ENCODE measurements around the gene DHX32. TPM values are rescaled to one million over a fixed set of nuclear protein-coding genes. Genes with fewer than 3 reads are reported as not detected.

Gene DHX32
- polyA plus RNA-seq, 2 donors, result 26.1 to 30.5 TPM

GRCh38 chr10:125817337-125817946 is 63.6 kb downstream of the DHX32 start:
- Histone ChIP-seq H3K4me1 (ENCODE audit: control insufficient read depth in 2 of 2, insufficient read depth in 2 of 2, low read length in 1 of 2) (no peaks in the 10 kb centered on the region), H3K36me3 (ENCODE audit: control insufficient read depth in 2 of 2, insufficient read depth in 2 of 2, low read length in 1 of 2) (peaks cover 6 to 7% of the 10 kb centered on the region in 2 donors)
- WGBS, 2 donors, result 86 to 91% methylated on average over 6 of the region's 6 CpGs

GRCh38 chr10:125816548-125816947 is 64.5 kb downstream of the DHX32 start:
- Histone ChIP-seq H3K27ac (ENCODE audit: low read depth in 2 of 2, low read length in 1 of 2) (no peak overlapping the region), H3K9me3 (ENCODE audit: control insufficient read depth in 2 of 2, insufficient read depth in 1 of 2, low read depth in 1 of 2, low read length in 1 of 2) (no peaks in the 10 kb centered on the region), H3K36me3 (ENCODE audit: control insufficient read depth in 2 of 2, insufficient read depth in 2 of 2, low read length in 1 of 2) (peaks cover 6 to 7% of the 10 kb centered on the region in 2 donors), H3K27me3 (ENCODE audit: control insufficient read depth in 1 of 2, insufficient read depth in 2 of 2, low read length in 2 of 2) (no peaks in the 10 kb centered on the region), H3K4me1 (ENCODE audit: control insufficient read depth in 2 of 2, insufficient read depth in 2 of 2, low read length in 1 of 2) (no peaks in the 10 kb centered on the region), H3K4me3 (ENCODE audit: low read depth in 1 of 2, low read length in 2 of 2) (no peak overlapping the region)
- 86 to 88% methylated on average over 4 of the region's 4 CpGs for WGBS, 2 donors

More at GRCh38 chr10:125817337-125817946, 63.6 kb downstream of the DHX32 start:
- Histone ChIP-seq H3K4me3 (ENCODE audit: low read depth in 1 of 2, low read length in 2 of 2) (no peak overlapping the region), H3K9me3 (ENCODE audit: control insufficient read depth in 2 of 2, insufficient read depth in 1 of 2, low read depth in 1 of 2, low read length in 1 of 2) (no peaks in the 10 kb centered on the region), H3K27me3 (ENCODE audit: control insufficient read depth in 1 of 2, insufficient read depth in 2 of 2, low read length in 2 of 2) (no peaks in the 10 kb centered on the region), H3K27ac (ENCODE audit: low read depth in 2 of 2, low read length in 1 of 2) (no peak overlapping the region)

GRCh38 chr10:125815764-125816163 is 65.3 kb downstream of the DHX32 start:
- no peaks in the 10 kb centered on the region for H3K9me3 ChIP-seq (ENCODE audit: control insufficient read depth in 2 of 2, insufficient read depth in 1 of 2, low read depth in 1 of 2, low read length in 1 of 2)
- 0 to 38% methylated on average over 1 of the region's 1 CpG for WGBS, 2 donors
- peaks cover 6 to 7% of the 10 kb centered on the region in 2 donors for H3K36me3 ChIP-seq (ENCODE audit: control insufficient read depth in 2 of 2, insufficient read depth in 2 of 2, low read length in 1 of 2)
- no peaks in the 10 kb centered on the region for H3K27me3 ChIP-seq (ENCODE audit: control insufficient read depth in 1 of 2, insufficient read depth in 2 of 2, low read length in 2 of 2)
- no peaks in the 10 kb centered on the region for H3K4me1 ChIP-seq (ENCODE audit: control insufficient read depth in 2 of 2, insufficient read depth in 2 of 2, low read length in 1 of 2)
- no peak overlapping the region for H3K27ac ChIP-seq (ENCODE audit: low read depth in 2 of 2, low read length in 1 of 2)
- no peak overlapping the region for H3K4me3 ChIP-seq (ENCODE audit: low read depth in 1 of 2, low read length in 2 of 2)

- no peak overlapping the region for H3K4me3 ChIP-seq (ENCODE audit: low read depth in 1 of 2, low read length in 2 of 2)
- H3K9me3 ChIP-seq (ENCODE audit: control insufficient read depth in 2 of 2, insufficient read depth in 1 of 2, low read depth in 1 of 2, low read length in 1 of 2), result no peaks in the 10 kb centered on the region
- H3K4me1 ChIP-seq (ENCODE audit: control insufficient read depth in 2 of 2, insufficient read depth in 2 of 2, low read length in 1 of 2), result no peaks in the 10 kb centered on the region
- H3K36me3 ChIP-seq (ENCODE audit: control insufficient read depth in 2 of 2, insufficient read depth in 2 of 2, low read length in 1 of 2), result peaks cover 12 to 14% of the 10 kb centered on the region in 2 donors
- H3K27me3 ChIP-seq (ENCODE audit: control insufficient read depth in 1 of 2, insufficient read depth in 2 of 2, low read length in 2 of 2), result no peaks in the 10 kb centered on the region
- WGBS, 2 donors, result 79 to 92% methylated on average over 1 of the region's 1 CpG
- no peak overlapping the region for H3K27ac ChIP-seq (ENCODE audit: low read depth in 2 of 2, low read length in 1 of 2)
Observed at GRCh38 chr10:125812128-125812750, 68.9 kb downstream of the DHX32 start.

GRCh38 chr10:125811251-125811650 is 69.8 kb downstream of the DHX32 start:
- H3K27me3 ChIP-seq (ENCODE audit: control insufficient read depth in 1 of 2, insufficient read depth in 2 of 2, low read length in 2 of 2), result no peaks in the 10 kb centered on the region
- no peaks in the 10 kb centered on the region for H3K9me3 ChIP-seq (ENCODE audit: control insufficient read depth in 2 of 2, insufficient read depth in 1 of 2, low read depth in 1 of 2, low read length in 1 of 2)
- 74 to 89% methylated on average over 1 of the region's 1 CpG for WGBS, 2 donors
- no peak overlapping the region for H3K4me3 ChIP-seq (ENCODE audit: low read depth in 1 of 2, low read length in 2 of 2)
- no peak overlapping the region for H3K27ac ChIP-seq (ENCODE audit: low read depth in 2 of 2, low read length in 1 of 2)
- peaks cover 12 to 14% of the 10 kb centered on the region in 2 donors for H3K36me3 ChIP-seq (ENCODE audit: control insufficient read depth in 2 of 2, insufficient read depth in 2 of 2, low read length in 1 of 2)
- H3K4me1 ChIP-seq (ENCODE audit: control insufficient read depth in 2 of 2, insufficient read depth in 2 of 2, low read length in 1 of 2), result no peaks in the 10 kb centered on the region

- no peak overlapping the region for H3K27ac ChIP-seq (ENCODE audit: low read depth in 2 of 2, low read length in 1 of 2)
- peaks cover 8 to 15% of the 10 kb centered on the region in 2 donors for H3K36me3 ChIP-seq (ENCODE audit: control insufficient read depth in 2 of 2, insufficient read depth in 2 of 2, low read length in 1 of 2)
- H3K9me3 ChIP-seq (ENCODE audit: control insufficient read depth in 2 of 2, insufficient read depth in 1 of 2, low read depth in 1 of 2, low read length in 1 of 2), result no peaks in the 10 kb centered on the region
- no peak overlapping the region for H3K4me3 ChIP-seq (ENCODE audit: low read depth in 1 of 2, low read length in 2 of 2)
- H3K27me3 ChIP-seq (ENCODE audit: control insufficient read depth in 1 of 2, insufficient read depth in 2 of 2, low read length in 2 of 2), result no peaks in the 10 kb centered on the region
- no peaks in the 10 kb centered on the region for H3K4me1 ChIP-seq (ENCODE audit: control insufficient read depth in 2 of 2, insufficient read depth in 2 of 2, low read length in 1 of 2)
- WGBS, 2 donors, result 76 to 92% methylated on average over 1 of the region's 1 CpG
Observed at GRCh38 chr10:125808047-125808446, 73.0 kb downstream of the DHX32 start.

GRCh38 chr10:125802739-125803138 is 78.4 kb downstream of the DHX32 start:
- no peak overlapping the region for H3K27ac ChIP-seq (ENCODE audit: low read depth in 2 of 2, low read length in 1 of 2)
- peaks cover 8 to 24% of the 10 kb centered on the region in 2 donors for H3K36me3 ChIP-seq (ENCODE audit: control insufficient read depth in 2 of 2, insufficient read depth in 2 of 2, low read length in 1 of 2)
- H3K4me3 ChIP-seq (ENCODE audit: low read depth in 1 of 2, low read length in 2 of 2), result no peak overlapping the region
- H3K4me1 ChIP-seq (ENCODE audit: control insufficient read depth in 2 of 2, insufficient read depth in 2 of 2, low read length in 1 of 2), result peaks cover 0 to 2% of the 10 kb centered on the region in 2 donors
- no peaks in the 10 kb centered on the region for H3K9me3 ChIP-seq (ENCODE audit: control insufficient read depth in 2 of 2, insufficient read depth in 1 of 2, low read depth in 1 of 2, low read length in 1 of 2)
- H3K27me3 ChIP-seq (ENCODE audit: control insufficient read depth in 1 of 2, insufficient read depth in 2 of 2, low read length in 2 of 2), result no peaks in the 10 kb centered on the region
- 80 to 87% methylated on average over 7 of the region's 7 CpGs for WGBS, 2 donors

- H3K36me3 ChIP-seq (ENCODE audit: control insufficient read depth in 2 of 2, insufficient read depth in 2 of 2, low read length in 1 of 2), result peaks cover 8 to 27% of the 10 kb centered on the region in 2 donors
- H3K27me3 ChIP-seq (ENCODE audit: control insufficient read depth in 1 of 2, insufficient read depth in 2 of 2, low read length in 2 of 2), result no peaks in the 10 kb centered on the region
- H3K27ac ChIP-seq (ENCODE audit: low read depth in 2 of 2, low read length in 1 of 2), result no peak overlapping the region
- H3K4me3 ChIP-seq (ENCODE audit: low read depth in 1 of 2, low read length in 2 of 2), result no peak overlapping the region
- 65 to 83% methylated on average over 5 of the region's 5 CpGs for WGBS, 2 donors
- H3K4me1 ChIP-seq (ENCODE audit: control insufficient read depth in 2 of 2, insufficient read depth in 2 of 2, low read length in 1 of 2), result peaks cover 0 to 2% of the 10 kb centered on the region in 2 donors
- no peaks in the 10 kb centered on the region for H3K9me3 ChIP-seq (ENCODE audit: control insufficient read depth in 2 of 2, insufficient read depth in 1 of 2, low read depth in 1 of 2, low read length in 1 of 2)
Observed at GRCh38 chr10:125802131-125802530, 79.0 kb downstream of the DHX32 start.

- Histone ChIP-seq H3K4me1 (ENCODE audit: control insufficient read depth in 2 of 2, insufficient read depth in 2 of 2, low read length in 1 of 2) (peaks cover 0 to 2% of the 10 kb centered on the region in 2 donors), H3K4me3 (ENCODE audit: low read depth in 1 of 2, low read length in 2 of 2) (no peak overlapping the region), H3K9me3 (ENCODE audit: control insufficient read depth in 2 of 2, insufficient read depth in 1 of 2, low read depth in 1 of 2, low read length in 1 of 2) (no peaks in the 10 kb centered on the region), H3K27ac (ENCODE audit: low read depth in 2 of 2, low read length in 1 of 2) (no peak overlapping the region), H3K36me3 (ENCODE audit: control insufficient read depth in 2 of 2, insufficient read depth in 2 of 2, low read length in 1 of 2) (peaks cover 8 to 27% of the 10 kb centered on the region in 2 donors), H3K27me3 (ENCODE audit: control insufficient read depth in 1 of 2, insufficient read depth in 2 of 2, low read length in 2 of 2) (no peaks in the 10 kb centered on the region)
- WGBS, 2 donors, result 75 to 80% methylated on average over 1 of the region's 1 CpG
Observed at GRCh38 chr10:125801574-125801973, 79.5 kb downstream of the DHX32 start.

All from esophagus (tissue), 2 donors.